Heart left ventricle (tissue), 16 donors: ENCODE results near the gene CZIB. TPM values are rescaled to one million over a fixed set of nuclear protein-coding genes. Genes with fewer than 3 reads are reported as not detected.

ENCODE experiments used
- ATAC-seq, 4 donors: fragments of 200-7000 bp; cut with Tn5 transposase; one replicate each; pipeline ENCODE4 v1.9.1; 2020 to 2022; ENCODE audit warnings: moderate library complexity in 4 of 4, mild to moderate bottlenecking in 3 of 4, moderate number of reproducible peaks in 1 of 4
- DNase-seq, 5 donors: peaks; one replicate each; pipeline ENCODE4 v3.0.0-alpha.2; 2020
- H3K27ac ChIP-seq, 12 donors: fragments of 200-600 bp; sonication (generic) in 4 of 12; one replicate each; pipeline versions ENCODE4 v1.5.0 to v1.8.0; 2016 to 2022; ENCODE audit warnings: mild to moderate bottlenecking in 2 of 12
- H3K27me3 ChIP-seq, 9 donors: fragments of 200-600 bp; sonication (generic) in 2 of 9; one replicate each; pipeline versions ENCODE4 v1.5.1 to v1.8.0; 2016 to 2022; ENCODE audit warnings: mild to moderate bottlenecking in 3 of 9
- H3K36me3 ChIP-seq, 9 donors: fragments of 200-600 bp; sonication (generic) in 2 of 9; one replicate each; pipeline versions ENCODE4 v1.5.0 to v1.8.0; 2018 to 2022; ENCODE audit warnings: mild to moderate bottlenecking in 2 of 9
- H3K4me1 ChIP-seq, 12 donors: fragments of 200-600 bp; sonication (generic) in 4 of 12; one replicate each; pipeline versions ENCODE4 v1.5.0 to v1.8.0; 2016 to 2022; ENCODE audit warnings: mild to moderate bottlenecking in 3 of 12
- H3K4me3 ChIP-seq, 12 donors: fragments of 200-600 bp; sonication (generic) in 4 of 12; one replicate each; pipeline versions ENCODE4 v1.5.0 to v1.8.0; 2017 to 2022; ENCODE audit warnings: mild to moderate bottlenecking in 9 of 12, moderate library complexity in 4 of 12
- H3K9me3 ChIP-seq, 12 donors: fragments of 200-600 bp; sonication (generic) in 4 of 12; one replicate each; pipeline versions ENCODE4 v1.5.0 to v1.8.0; 2016 to 2022; ENCODE audit warnings: mild to moderate bottlenecking in 1 of 12
- CTCF ChIP-seq, 12 donors: fragments of 200-600 bp; sonication (generic) in 4 of 12; IDR thresholded peaks; one replicate each; pipeline versions ENCODE4 v1.5.0 to v1.8.0; 2018 to 2022; ENCODE audit warnings: antibody characterized with exemption in 12 of 12, mild to moderate bottlenecking in 5 of 12
- POLR2A ChIP-seq, 2 donors: fragments of 450-650 bp; IDR thresholded peaks; one replicate each; pipeline ENCODE4 v1.6.1; 2017; ENCODE audit warnings: antibody characterized with exemption in 2 of 2, mild to moderate bottlenecking in 2 of 2, moderate library complexity in 2 of 2
- WGBS, 4 donors: extraction: QIAGEN DNeasy Blood & Tissue Kit in 2 of 4; methylation state at CpG; one replicate each; pipeline versions ENCODE4 v1.1.5 to v1.1.7; 2013 to 2018; 5-methylcytosine and 5-hydroxymethylcytosine counted together
- intact Hi-C, 10 donors: fragments of 100-400 bp; cut with DNase I; formaldehyde crosslinking; loops; one replicate each; pipeline versions ENCODE4 v1.11.1 to v1.14.2; 2022
- polyA plus RNA-seq, 2 donors: library from polyadenylated mRNA; stranded (reverse); fragments of 200-250 nt; gene quantifications; one replicate each; pipeline ENCODE4 v1.2.3, GENCODE V29; 2013
- total RNA-seq, 9 donors: library from RNA; depleted of rRNA in 2 of 9; stranded (reverse); fragments of >200 nt in 2 of 9; fragmentation: NEBNext Ultra II Directional in 3 of 9; extraction: Animal tissue kit (Norgen Biotek cat#: 25700) in 3 of 9; gene quantifications; one replicate each; pipeline versions ENCODE4 v1.1.0 to v1.2.4, GENCODE V29; 2016 to 2023
- donor health status: ischemic (EF 13 %, LVEDD 7.1; RV severe dilation, severe dysfunction).
- donor health status: healthy with polysubstance abuse.
- donor health status: DM: no; HTN: yes; CAD: no.
- donor health status: DM: no; HTN: no; CAD: no.
- donor health status: ischemic (EF 25% LVEDD 6.9; RV normal size, moderate dysfunction).
- donor health status: ischemic (EF 25% LVEDD 5.7; RV mildly dilated, moderate dysfunction).
- donor health status: healthy.
- donor health status: DM: yes; HTN: yes; CAD: no.
- donor health status: ischemic (EF 35%, LVEDD 5.7; RV mildly dilated, moderate dysfunction).
- donor health status: nonischemic (EF 11% LVEDD 7.7; RV severe dilation, severe dysfunction).
- donor health status: DM: yes; HTN: yes; CAD: no.
- donor health status: PGD.
- donor health status: ischemic (EF 29% LVEDD 5.4; RV normal size, mild dysfunction).
- donor health status: nonischemic (EF 23%, LVEDD 6.1; RV moderate dilation, normal function).

The CZIB gene
- total and polyA plus RNA-seq, 11 donors, result 39.4 to 85.0 (median 46.1) TPM

GRCh38 chr1:53183095-53183990 lies 37.1 kb downstream of the CZIB start:
- ATAC-seq, result peak in 2 of 4 donors; percentile 40 to 71

GRCh38 chr1:53182716-53183094 lies 37.7 kb downstream of the CZIB start:
- Histone ChIP-seq H3K4me3 (no peak overlapping the region), H3K4me1 (peaks cover 0 to 19% (median 6%) of the 10 kb centered on the region in 12 donors), H3K9me3 (peaks cover 0 to 2% (median 0%) of the 10 kb centered on the region in 12 donors), H3K27me3 (no peaks in the 10 kb centered on the region), H3K36me3 (no peaks in the 10 kb centered on the region), H3K27ac (peak overlapping the region in 4 of 12 donors; percentile 16 to 45 (median 36))
- no peak for DNase-seq
- intact Hi-C loops, result loop anchor here in 8 of 10 donors (1.0 to 10.0 kb wide), 12 partner anchors 38 to 488 kb away; partner anchors contain the start of genes PODN (in 2 of the 8), COA7 (in 1 of the 8), CZIB (in 1 of the 8) and ECHDC2 (in 1 of the 8)
- TF ChIP-seq CTCF (IDR thresholded peaks at IDR 0.05) (no peak), POLR2A (IDR thresholded peaks at IDR 0.05) (no peak)
- ATAC-seq, result peak in 1 of 4 donors; percentile 7
- 72 to 89% (median 74%) methylated on average over 3 of the region's 3 CpGs for whole genome bisulfite sequencing, 4 donors

More at GRCh38 chr1:53183095-53183990, 37.1 kb downstream of the CZIB start:
- peak in 1 of 5 donors; percentile 54 for DNase-seq
- peak overlapping the region in 4 of 12 donors; percentile 16 to 45 (median 36) for H3K27ac ChIP-seq
- intact Hi-C loops, result loop anchor here in 8 of 10 donors (5.0 to 10.0 kb wide), 11 partner anchors 119 to 489 kb away; partner anchors contain the start of genes PODN (in 2 of the 8), COA7 (in 1 of the 8), ECHDC2 (in 1 of the 8) and SCP2 (in 1 of the 8)
- no peaks in the 10 kb centered on the region for H3K36me3 ChIP-seq
- H3K27me3 ChIP-seq, result no peaks in the 10 kb centered on the region
- WGBS, 4 donors, result 70 to 79% (median 74%) methylated on average over 6 of the region's 6 CpGs
- no peak for TF ChIP-seq POLR2A (IDR thresholded peaks at IDR 0.05)
- TF ChIP-seq CTCF (IDR thresholded peaks at IDR 0.05), result no peak
- H3K9me3 ChIP-seq, result peaks cover 0 to 2% (median 0%) of the 10 kb centered on the region in 12 donors
- no peak overlapping the region for H3K4me3 ChIP-seq
- H3K4me1 ChIP-seq, result peaks cover 0 to 19% (median 6%) of the 10 kb centered on the region in 12 donors

GRCh38 chr1:53182111-53182593 lies 38.3 kb downstream of the CZIB start:
- Histone ChIP-seq H3K4me3 (no peak overlapping the region), H3K36me3 (no peaks in the 10 kb centered on the region), H3K27me3 (no peaks in the 10 kb centered on the region), H3K9me3 (peaks cover 0 to 2% (median 0%) of the 10 kb centered on the region in 12 donors), H3K4me1 (peaks cover 0 to 23% (median 6%) of the 10 kb centered on the region in 12 donors), H3K27ac (peak overlapping the region in 3 of 12 donors; percentile 16 to 45 (median 32))
- no peak for TF ChIP-seq POLR2A (IDR thresholded peaks at IDR 0.05)
- peak; percentile 77 to 94 (median 89) for TF ChIP-seq CTCF (IDR thresholded peaks at IDR 0.05)
- intact Hi-C loops, result loop anchor here in 8 of 10 donors (1.0 to 10.0 kb wide), 12 partner anchors 38 to 487 kb away; partner anchors contain the start of genes PODN (in 2 of the 8), COA7 (in 1 of the 8), CZIB (in 1 of the 8) and ECHDC2 (in 1 of the 8)
- 16 to 19% (median 17%) methylated on average over 16 of the region's 16 CpGs for WGBS, 4 donors
- DNase-seq (peak; percentile 75 to 87 (median 80)), ATAC-seq (peak in 3 of 4 donors; percentile 31 to 75 (median 60))
